Activated CD4-positive, alpha-beta memory T cell treated with anti-CD3 and anti-CD28 coated beads, Interleukin-2, amount 10 ng/mL, durations not matched to agents 7 days and 5 days (primary cell): ENCODE results near the gene HOXB9. TPM values are rescaled to one million over a fixed set of nuclear protein-coding genes. Genes with fewer than 3 reads are reported as not detected.

Experiments
- total RNA-seq, 2 experiments: library from RNA; stranded (reverse); gene quantifications; one replicate each; pipeline ENCODE4 v1.2.3, GENCODE V29; 2021

Gene HOXB9
- total RNA-seq, 2 experiments from 2014 or later = 0.88 to 1.4 TPM

Other genes with a start within 250 kb of the HOXB9 start
- gene SKAP1, start 196.1 kb downstream of the HOXB9 start, total RNA-seq = 100 to 1,000 TPM; 132 to 133 TPM
- not detected for gene HOXB1, start 95.3 kb downstream of the HOXB9 start, total RNA-seq
- 10 to 100 TPM; 20.3 to 20.9 TPM for gene HOXB2, start 81.2 kb downstream of the HOXB9 start, total RNA-seq
- 1 to 10 TPM; 6.2 to 7.0 TPM for gene HOXB4, start 48.0 kb downstream of the HOXB9 start, total RNA-seq
- 10 to 100 TPM; 10.8 to 12.1 TPM for gene HOXB3, start 36.1 kb downstream of the HOXB9 start, total RNA-seq
- under 1 TPM in 1 of 2 experiments, not detected in 1; 0.20 TPM for gene HOXB5, start 32.6 kb downstream of the HOXB9 start, total RNA-seq
- gene HOXB6, start 21.4 kb downstream of the HOXB9 start, total RNA-seq = under 1 TPM; 0.60 to 0.68 TPM
- gene HOXB7, start 15.3 kb downstream of the HOXB9 start, total RNA-seq = 1 to 10 TPM; 1.6 to 1.7 TPM
- gene HOXB8, start 11.1 kb downstream of the HOXB9 start, total RNA-seq = not detected
- gene PRAC1, start 96.2 kb upstream of the HOXB9 start, total RNA-seq = not detected
- not detected for gene PRAC2, start 96.8 kb upstream of the HOXB9 start, total RNA-seq
- gene HOXB13, start 102.4 kb upstream of the HOXB9 start, total RNA-seq = not detected
- gene TTLL6, start 190.9 kb upstream of the HOXB9 start, total RNA-seq = not detected
- 100 to 1,000 TPM; 162 to 176 TPM for gene CALCOCO2, start 204.7 kb upstream of the HOXB9 start, total RNA-seq